ENCODE results near the gene DNM3. TPM values are rescaled to one million over a fixed set of nuclear protein-coding genes. Genes with fewer than 3 reads are reported as not detected.

Gene DNM3
- 1 to 10 TPM; 3.1 to 6.5 (median 4.4) TPM for total RNA-seq
- polyA plus RNA-seq: 1 to 10 TPM; 3.9 to 5.4 TPM
- long read RNA-seq, donor 1, full-length matches to known transcripts: 1 of 11 reads
- long read RNA-seq, donor 1, partial matches to known transcripts: 3 of 11 reads
- long read RNA-seq, donor 1, other reads (novel, unspliced or antisense): 7 of 11 reads
- long read RNA-seq, donor 2, partial matches to known transcripts: 27 of 27 reads
- long read RNA-seq, donor 2, other reads (novel, unspliced or antisense): 0 of 27 reads
- long read RNA-seq, donor 3, full-length matches to known transcripts: 1 of 8 reads
- long read RNA-seq, donor 3, partial matches to known transcripts: 2 of 8 reads
- long read RNA-seq, donor 3, other reads (novel, unspliced or antisense): 5 of 8 reads

DNA sequence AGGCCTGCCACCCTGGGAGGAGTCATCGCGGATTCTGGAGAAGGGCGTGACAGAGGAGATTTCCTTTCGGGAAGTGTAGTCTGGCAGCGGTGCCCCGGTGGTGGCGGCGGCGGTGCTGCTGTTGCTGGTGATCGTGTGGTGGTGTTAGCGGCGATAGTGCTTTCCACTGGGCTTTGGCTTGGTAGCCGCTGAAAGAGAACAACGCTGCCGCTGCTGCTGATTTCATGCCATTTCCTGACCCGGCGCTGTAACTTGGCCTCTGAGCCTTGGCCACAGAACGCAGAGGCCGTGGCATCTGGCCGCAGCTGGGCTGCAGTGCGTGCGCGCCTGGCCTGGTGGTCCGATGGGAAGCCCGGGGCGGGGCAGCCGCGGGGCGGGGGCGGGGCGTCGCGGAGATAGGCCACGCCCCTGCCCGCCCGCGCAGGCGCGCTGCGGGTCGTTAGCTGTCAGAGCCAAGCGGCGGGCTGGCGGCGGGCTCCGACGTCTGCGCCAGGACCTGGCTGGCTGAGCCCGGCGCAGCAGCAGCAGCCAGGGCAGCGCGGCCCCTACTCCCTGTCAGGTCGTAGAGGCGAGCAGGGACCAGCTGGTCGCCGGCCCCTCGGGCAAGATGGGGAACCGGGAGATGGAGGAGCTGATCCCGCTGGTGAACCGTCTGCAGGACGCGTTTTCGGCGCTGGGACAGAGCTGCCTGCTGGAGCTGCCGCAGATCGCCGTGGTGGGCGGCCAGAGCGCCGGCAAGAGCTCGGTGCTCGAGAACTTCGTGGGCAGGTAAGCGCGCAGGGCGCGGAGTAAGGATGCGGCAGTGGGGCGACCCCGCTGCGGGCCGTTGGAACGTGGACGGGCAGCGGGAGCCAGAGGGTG, at the start of gene DNM3:
Gene DNM3, plus strand, starts transcription at position 449 of the 861 bp plus-strand sequence. Its CDS starts 159 bp downstream, at position 608.
- Histone ChIP-seq H3K9me3 (no peaks in the 10 kb centered on the region), H3K36me3 (no peaks in the 10 kb centered on the region), H3K27me3 (no peaks in the 10 kb centered on the region), H3K27ac (peak within 1 kb of the TSS; percentile 0 to 39), H3K4me1 (ENCODE audit: insufficient read depth) (no peaks in the 10 kb centered on the region), H3K4me3 (peak within 1 kb of the TSS; percentile 74)
- intact Hi-C loops (cut with DNase I): no loop called here
- WGBS, 3 donors: 1% methylated on average over 68 to 85 of the region's 85 CpGs
- TF ChIP-seq POLR2A (IDR thresholded peaks at IDR 0.05): peak; percentile 32
- no peak for TF ChIP-seq CTCF (IDR thresholded peaks at IDR 0.05)
- TF ChIP-seq EP300 (IDR thresholded peaks at IDR 0.05): no peak
- DNase-seq: peak; percentile 80 to 92 (median 84)

DNA sequence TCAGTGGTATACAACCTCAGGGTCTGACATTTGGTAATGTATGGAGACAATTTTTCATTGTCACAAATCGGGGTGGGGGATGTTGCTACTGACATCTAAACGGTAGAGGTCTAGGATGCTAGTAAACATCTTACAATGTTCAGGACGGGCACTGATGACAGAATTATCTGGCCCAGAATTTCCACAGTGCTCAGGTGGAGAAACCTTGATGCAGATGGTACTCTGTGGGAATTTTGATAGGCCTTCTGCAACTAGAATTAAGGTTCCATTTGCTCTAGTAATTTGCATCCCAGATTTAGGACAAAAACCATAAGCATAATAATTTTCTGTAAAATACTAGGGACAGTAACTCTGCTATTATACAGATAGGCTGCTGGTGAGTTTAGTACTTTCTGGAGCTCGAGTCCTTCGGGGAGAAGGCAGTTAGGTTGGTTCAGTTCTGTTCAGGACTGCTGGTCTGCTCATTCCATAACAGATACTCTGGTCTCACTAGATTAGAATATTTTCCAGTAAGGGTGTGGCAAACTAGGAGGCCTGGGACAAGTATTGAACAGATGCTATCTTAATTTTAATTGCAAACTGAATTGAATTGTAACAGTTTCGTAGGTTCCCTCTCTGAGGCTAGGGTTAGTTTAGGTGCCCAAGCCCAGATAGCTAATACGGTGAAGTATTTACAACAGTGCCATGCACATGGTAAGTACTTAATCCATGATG, 48.5 kb upstream of the DNM3 start:
- intact Hi-C loops (cut with DNase I): no loop called here
- H3K4me1 ChIP-seq (ENCODE audit: insufficient read depth): no peaks in the 10 kb centered on the region
- no peak for DNase-seq
- no peak overlapping the region for H3K27ac ChIP-seq
- H3K27me3 ChIP-seq: no peaks in the 10 kb centered on the region
- TF ChIP-seq CTCF (IDR thresholded peaks at IDR 0.05): no peak
- no peak for TF ChIP-seq EP300 (IDR thresholded peaks at IDR 0.05)
- no peak for TF ChIP-seq POLR2A (IDR thresholded peaks at IDR 0.05)
- no peak overlapping the region for H3K4me3 ChIP-seq
- 89 to 94% (median 90%) methylated on average over 7 of the region's 7 CpGs for WGBS, 3 donors
- H3K9me3 ChIP-seq: no peaks in the 10 kb centered on the region
- H3K36me3 ChIP-seq: no peaks in the 10 kb centered on the region

GRCh38 chr1:171793636-171794035, 47.7 kb upstream of the DNM3 start:
- TF ChIP-seq EP300 (IDR thresholded peaks at IDR 0.05): no peak
- TF ChIP-seq CTCF (IDR thresholded peaks at IDR 0.05): no peak
- TF ChIP-seq POLR2A (IDR thresholded peaks at IDR 0.05): no peak
- Histone ChIP-seq H3K4me3 (no peak overlapping the region), H3K4me1 (ENCODE audit: insufficient read depth) (no peaks in the 10 kb centered on the region), H3K27ac (no peak overlapping the region), H3K9me3 (no peaks in the 10 kb centered on the region), H3K27me3 (no peaks in the 10 kb centered on the region), H3K36me3 (no peaks in the 10 kb centered on the region)
- 94 to 100% (median 100%) methylated on average over 1 of the region's 1 CpG for WGBS, 3 donors
- intact Hi-C loops (cut with DNase I): no loop called here
- DNase-seq: no peak

DNA sequence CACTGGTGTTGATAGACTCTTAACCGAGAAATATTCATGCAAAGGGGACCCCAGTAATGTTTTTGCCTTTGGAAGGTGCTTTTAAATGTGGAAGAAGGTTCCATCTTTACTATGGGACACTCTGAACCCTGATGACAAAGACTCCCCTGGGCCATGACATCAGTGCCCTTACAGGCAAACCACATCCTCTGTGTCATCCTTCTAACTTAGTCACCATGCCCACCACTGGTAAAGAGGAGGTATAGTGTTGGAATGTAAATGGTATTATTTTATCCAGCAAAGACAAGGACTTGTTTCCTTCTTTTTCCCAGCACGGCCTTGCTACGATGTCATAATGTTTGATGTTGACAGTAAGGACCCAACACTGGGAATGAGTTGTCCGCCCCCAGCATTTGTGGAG, 47.2 kb upstream of the DNM3 start:
- WGBS, 3 donors: 81 to 91% (median 86%) methylated on average over 4 of the region's 4 CpGs
- intact Hi-C loops (cut with DNase I): no loop called here
- H3K27me3 ChIP-seq: no peaks in the 10 kb centered on the region
- no peaks in the 10 kb centered on the region for H3K36me3 ChIP-seq
- TF ChIP-seq EP300 (IDR thresholded peaks at IDR 0.05): no peak
- TF ChIP-seq POLR2A (IDR thresholded peaks at IDR 0.05): no peak
- no peak for TF ChIP-seq CTCF (IDR thresholded peaks at IDR 0.05)
- no peak overlapping the region for H3K4me3 ChIP-seq
- no peaks in the 10 kb centered on the region for H3K4me1 ChIP-seq (ENCODE audit: insufficient read depth)
- no peak for DNase-seq
- no peaks in the 10 kb centered on the region for H3K9me3 ChIP-seq
- no peak overlapping the region for H3K27ac ChIP-seq
